GM23338 (cell line): ENCODE data around the gene BCL2L12. TPM values are rescaled to one million over a fixed set of nuclear protein-coding genes. Genes with fewer than 3 reads are reported as not detected.

ENCODE experiments used
- ATAC-seq: fragments of 200-7000 bp; cut with Tn5 transposase; 3 replicates; pipeline ENCODE4 v1.9.1; 2020
- DNase-seq: peaks from one replicate; pipeline ENCODE4 v3.0.0-alpha.2; 2015; ENCODE audit warnings: low spot score
- H2AFZ ChIP-seq: fragments of 200-600 bp; sonication (generic); 2 replicates; pipeline ENCODE4 v1.8.0; 2016; ENCODE audit warnings: antibody characterized with exemption, mild to moderate bottlenecking, moderate library complexity
- H3F3A ChIP-seq: fragments of 200-600 bp; sonication (generic); replicated peaks from 2 replicates; pipeline ENCODE4 v1.8.0; 2017; ENCODE audit warnings: antibody characterized with exemption, mixed run types, low read depth
- H3K27ac ChIP-seq: fragments of 200-600 bp; sonication (generic); 2 replicates; pipeline ENCODE4 v1.6.1; 2016; ENCODE audit warnings: low read depth
- H3K27me3 ChIP-seq: fragments of 200-600 bp; sonication (generic); 2 replicates; pipeline ENCODE4 v1.8.0; 2016; ENCODE audit warnings: mild to moderate bottlenecking, mixed run types, moderate library complexity; ENCODE audit not compliant: insufficient read depth
- H3K36me3 ChIP-seq: fragments of 200-600 bp; sonication (generic); 2 replicates; pipeline ENCODE4 v1.8.0; 2016; ENCODE audit warnings: mild to moderate bottlenecking; ENCODE audit not compliant: insufficient read depth
- H3K4me1 ChIP-seq: fragments of 200-600 bp; sonication (generic); 2 replicates; pipeline ENCODE4 v1.8.0; 2016; ENCODE audit warnings: mild to moderate bottlenecking, moderate library complexity; ENCODE audit not compliant: insufficient read depth
- H3K4me2 ChIP-seq: fragments of 200-600 bp; sonication (generic); 2 replicates; pipeline ENCODE4 v1.7.1; 2017; ENCODE audit warnings: mixed run types
- H3K4me3 ChIP-seq: fragments of 200-600 bp; sonication (generic); 2 replicates; pipeline ENCODE4 v1.6.1; 2016; ENCODE audit warnings: mixed run types
- H3K79me2 ChIP-seq: fragments of 200-600 bp; sonication (generic); replicated peaks from 2 replicates; pipeline ENCODE4 v1.8.0; 2017; ENCODE audit warnings: mild to moderate bottlenecking; ENCODE audit not compliant: insufficient read depth
- H3K9me2 ChIP-seq: fragments of 200-600 bp; sonication (generic); 2 replicates; pipeline ENCODE4 v1.8.0; 2017; ENCODE audit not compliant: insufficient read depth
- H4K20me1 ChIP-seq: fragments of 200-600 bp; sonication (generic); replicated peaks from 2 replicates; pipeline ENCODE4 v1.8.0; 2017; ENCODE audit warnings: mild to moderate bottlenecking; ENCODE audit not compliant: insufficient read depth
- H3K27ac Mint-ChIP-seq: 2 replicates; pipeline ENCODE4 v1.8.0; 2020; ENCODE audit warnings: inconsistent platforms, mild to moderate bottlenecking, moderate library complexity, mixed read lengths
- H3K27me3 Mint-ChIP-seq: 3 replicates; pipeline ENCODE4 v1.8.0; 2022; ENCODE audit warnings: low read depth, mild to moderate bottlenecking, moderate library complexity, mixed read lengths, inconsistent platforms; ENCODE audit not compliant: insufficient read depth, poor library complexity
- H3K36me3 Mint-ChIP-seq: 3 replicates; pipeline ENCODE4 v1.8.0; 2021; ENCODE audit warnings: low read depth, mild to moderate bottlenecking, inconsistent platforms, moderate library complexity, mixed read lengths
- H3K4me1 Mint-ChIP-seq: 3 replicates; pipeline ENCODE4 v1.8.0; 2020; ENCODE audit warnings: mild to moderate bottlenecking, inconsistent platforms, mixed read lengths
- H3K4me3 Mint-ChIP-seq: 3 replicates; pipeline ENCODE4 v1.8.0; 2021; ENCODE audit warnings: moderate library complexity, mild to moderate bottlenecking, inconsistent platforms, mixed read lengths
- H3K9me3 Mint-ChIP-seq: 3 replicates; pipeline ENCODE4 v1.8.0; 2020; ENCODE audit warnings: moderate library complexity, mild to moderate bottlenecking, inconsistent platforms, mixed read lengths
- CTCF ChIP-seq, 2 experiments: fragments of 200-600 bp in 1 of 2; sonication (generic) in 1 of 2; conservative IDR thresholded peaks; 2 replicates each; pipeline versions ENCODE4 v1.5.1 to v1.6.1; 2016 to 2017; ENCODE audit warnings: antibody characterized with exemption in 2 of 2, low read depth in 2 of 2, mild to moderate bottlenecking in 2 of 2, moderate library complexity in 1 of 2
- ETS1 ChIP-seq: IDR thresholded peaks from 2 replicates; pipeline ENCODE4 v1.6.1; 2016; ENCODE audit warnings: antibody characterized with exemption
- REST ChIP-seq: IDR thresholded peaks from one replicate; pipeline ENCODE4 v1.6.1; 2018; ENCODE audit warnings: antibody characterized with exemption; ENCODE audit not compliant: unreplicated experiment
- ZNF114 ChIP-seq: fragments of 250-450 bp; sonication (Bioruptor Pico); IDR thresholded peaks from 2 replicates; pipeline ENCODE4 v1.5.0; 2020; ENCODE audit warnings: mild to moderate bottlenecking, moderate library complexity
- ZNF462 ChIP-seq: fragments of 250-450 bp; sonication (Bioruptor Pico); IDR thresholded peaks from 2 replicates; pipeline ENCODE4 v1.5.0; 2020; ENCODE audit warnings: mild to moderate bottlenecking, moderate library complexity
- polyA plus RNA-seq: library from polyadenylated mRNA; unstranded; fragments of >200 nt; fragmentation: Nextera tagmentation; extraction: Ambion mirVana; gene quantifications from 2 replicates; pipeline ENCODE4 v1.2.1, GENCODE V29; 2016
- total RNA-seq: library from RNA; depleted of rRNA; stranded (reverse); fragments of >200 nt; shearing (Covaris generic); gene quantifications from 2 replicates; pipeline ENCODE4 v1.2.3, GENCODE V29; 2014

The BCL2L12 gene
- total and polyA plus RNA-seq, 2 experiments from 2014 or later = 61.3 to 102 TPM

- TF ChIP-seq REST (no peak), ZNF114 (CRISPR knock-in tag) (no peak), CTCF (conservative IDR thresholded peaks at IDR 0.05; ENCODE audit: low read depth in 2 of 2) (no peak)
Measured at GRCh38 chr19:49646586-49646985, 19.1 kb upstream of the BCL2L12 start (continued).

GRCh38 chr19:49651029-49651819, 14.5 kb upstream of the BCL2L12 start:
- H3F3A ChIP-seq = peaks cover 3% of the 10 kb centered on the region; the same call in 1 of the 2 replicates
- no peaks in the 10 kb centered on the region for H3K79me2 ChIP-seq
- no peaks in the 10 kb centered on the region for H3K4me1 Mint-ChIP-seq
- peaks cover 55% of the 10 kb centered on the region for H3K36me3 Mint-ChIP-seq
- no peak overlapping the region for H3K27ac Mint-ChIP-seq
- no peaks in the 10 kb centered on the region; the same call in none of the 2 replicates for H4K20me1 ChIP-seq
- peaks cover 13% of the 10 kb centered on the region for H3K36me3 ChIP-seq
- no peak overlapping the region for H3K27ac ChIP-seq
- ATAC-seq (peak; percentile 33), DNase-seq (peak; percentile 34)
- H3K9me2 ChIP-seq = no peaks in the 10 kb centered on the region
- H3K4me1 ChIP-seq = no peaks in the 10 kb centered on the region
- H3K4me3 Mint-ChIP-seq = no peak overlapping the region
- H3K4me3 ChIP-seq = no peak overlapping the region
- no peak overlapping the region for H2AFZ ChIP-seq
- H3K4me2 ChIP-seq = no peak overlapping the region
- H3K9me3 Mint-ChIP-seq = no peaks in the 10 kb centered on the region
- H3K27me3 Mint-ChIP-seq = peaks cover 7% of the 10 kb centered on the region
- H3K27me3 ChIP-seq = no peaks in the 10 kb centered on the region
- TF ChIP-seq ZNF462 (CRISPR knock-in tag) (no peak), CTCF (conservative IDR thresholded peaks at IDR 0.05; ENCODE audit: low read depth in 2 of 2) (no peak), ETS1 (no peak)
